ENCODE results near the gene RPL10A. TPM values are rescaled to one million over a fixed set of nuclear protein-coding genes. Genes with fewer than 3 reads are reported as not detected.
A peak's percentile ranks its signal among the peaks of the same experiment; 100 is the strongest.

The RPL10A gene
- polyA plus RNA-seq, 1 of the 3 experiments (the other 2 are of a cell fraction), result 3,548 TPM

DNA sequence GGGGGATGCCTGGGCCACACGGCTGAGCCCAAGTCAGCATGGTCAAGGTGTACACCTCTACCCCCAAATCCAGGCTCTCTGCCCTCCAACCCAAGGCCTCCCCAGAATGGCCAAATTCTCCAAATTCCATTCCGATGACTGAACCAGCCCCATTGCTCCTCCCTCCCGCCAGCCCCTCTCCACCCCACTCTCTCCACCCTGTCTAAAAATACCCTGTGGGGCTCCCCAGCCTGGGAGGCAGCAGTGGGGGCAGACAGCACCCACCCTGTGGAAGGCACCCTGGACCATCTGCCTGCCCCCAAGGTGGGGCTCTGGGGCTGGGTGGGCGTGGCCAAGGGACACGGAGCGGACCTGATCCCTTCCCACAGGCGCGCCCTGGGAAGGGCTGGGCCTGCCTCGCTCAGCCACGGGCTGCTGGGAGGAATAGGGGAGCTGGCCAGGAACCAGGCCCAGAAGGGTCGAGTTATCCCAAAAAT lies 17.2 kb downstream of the RPL10A start:
- H3F3A ChIP-seq (replicated peaks; ENCODE audit: insufficient read depth), result peaks cover 2% of the 10 kb centered on the region
- no peaks in the 10 kb centered on the region for H3K27me3 ChIP-seq (ENCODE audit: insufficient read depth)
- H3K36me3 ChIP-seq (replicated peaks in 1 of 2; ENCODE audit: control insufficient read depth in 1 of 2, insufficient read depth in 2 of 2, low read length in 1 of 2), result no peaks in the 10 kb centered on the region
- POLR2A ChIA-PET, result no interaction called here
- peaks cover 14 to 17% of the 10 kb centered on the region in 2 experiments; a peak in 2 of 4 replicates for H3K4me1 ChIP-seq (ENCODE audit: control insufficient read depth in 1 of 2, insufficient read depth in 2 of 2, low read depth in 1 of 2, low read length in 1 of 2)
- no peak overlapping the region for H3K27ac ChIP-seq (ENCODE audit: low read depth in 2 of 2, low read length in 1 of 2)
- no peak for DNase-seq
- CTCF ChIA-PET, result interaction anchor here (1.0 to 1.5 kb wide), 2 partner anchors 11 to 36 kb away, joined by 3 read pairs; partner anchors contain the start of gene TEAD3
- TF ChIP-seq CHD2 (IDR thresholded peaks at IDR 0.05; ENCODE audit: low read length, partially characterized antibody) (no peak), EP300 (IDR thresholded peaks at IDR 0.05; ENCODE audit: borderline replicate concordance in 1 of 2, low read depth in 1 of 2, low read length in 1 of 2) (no peak), TCF12 (IDR thresholded peaks at IDR 0.05) (no peak), NRF1 (IDR thresholded peaks at IDR 0.05; ENCODE audit: low read depth, low read length) (no peak), MXI1 (IDR thresholded peaks at IDR 0.05; ENCODE audit: low read depth, low read length) (no peak), GATA2 (CRISPR knock-in tag; IDR thresholded peaks at IDR 0.05) (no peak), NFIC (IDR thresholded peaks at IDR 0.05; ENCODE audit: borderline replicate concordance) (no peak)
- TF ChIP-seq, protein P1, sequence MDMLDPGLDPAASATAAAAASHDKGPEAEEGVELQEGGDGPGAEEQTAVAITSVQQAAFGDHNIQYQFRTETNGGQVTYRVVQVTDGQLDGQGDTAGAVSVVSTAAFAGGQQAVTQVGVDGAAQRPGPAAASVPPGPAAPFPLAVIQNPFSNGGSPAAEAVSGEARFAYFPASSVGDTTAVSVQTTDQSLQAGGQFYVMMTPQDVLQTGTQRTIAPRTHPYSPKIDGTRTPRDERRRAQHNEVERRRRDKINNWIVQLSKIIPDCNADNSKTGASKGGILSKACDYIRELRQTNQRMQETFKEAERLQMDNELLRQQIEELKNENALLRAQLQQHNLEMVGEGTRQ (IDR thresholded peaks at IDR 0.05; ENCODE audit: borderline replicate concordance, low read depth, low read length), result no peak
- TF ChIP-seq, protein P2, sequence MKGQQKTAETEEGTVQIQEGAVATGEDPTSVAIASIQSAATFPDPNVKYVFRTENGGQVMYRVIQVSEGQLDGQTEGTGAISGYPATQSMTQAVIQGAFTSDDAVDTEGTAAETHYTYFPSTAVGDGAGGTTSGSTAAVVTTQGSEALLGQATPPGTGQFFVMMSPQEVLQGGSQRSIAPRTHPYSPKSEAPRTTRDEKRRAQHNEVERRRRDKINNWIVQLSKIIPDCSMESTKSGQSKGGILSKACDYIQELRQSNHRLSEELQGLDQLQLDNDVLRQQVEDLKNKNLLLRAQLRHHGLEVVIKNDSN (IDR thresholded peaks at IDR 0.05; ENCODE audit: borderline replicate concordance, low read depth), result no peak
- no peak overlapping the region for H3K4me3 ChIP-seq (ENCODE audit: low read depth in 2 of 2, low read length in 1 of 2)
- H2AFZ ChIP-seq (ENCODE audit: low read depth), result no peak overlapping the region
- peaks cover 18% of the 10 kb centered on the region; the same call in 1 of the 2 replicates for H3K79me2 ChIP-seq (ENCODE audit: insufficient read depth)
- 70% methylated on average over 4 of the region's 11 CpGs for WGBS (ENCODE audit: low lambda C conversion rate)
- H3K9me2 ChIP-seq, result no peaks in the 10 kb centered on the region
- H3K9ac ChIP-seq, result no peak overlapping the region
- no peaks in the 10 kb centered on the region for H3K9me3 ChIP-seq
- 0 out of 2 replicates have a peak overlapping the region, but pooled peaks have one; percentile 24 for H3K4me2 ChIP-seq
- no peaks in the 10 kb centered on the region for H4K20me1 ChIP-seq (ENCODE audit: insufficient read depth)

DNA sequence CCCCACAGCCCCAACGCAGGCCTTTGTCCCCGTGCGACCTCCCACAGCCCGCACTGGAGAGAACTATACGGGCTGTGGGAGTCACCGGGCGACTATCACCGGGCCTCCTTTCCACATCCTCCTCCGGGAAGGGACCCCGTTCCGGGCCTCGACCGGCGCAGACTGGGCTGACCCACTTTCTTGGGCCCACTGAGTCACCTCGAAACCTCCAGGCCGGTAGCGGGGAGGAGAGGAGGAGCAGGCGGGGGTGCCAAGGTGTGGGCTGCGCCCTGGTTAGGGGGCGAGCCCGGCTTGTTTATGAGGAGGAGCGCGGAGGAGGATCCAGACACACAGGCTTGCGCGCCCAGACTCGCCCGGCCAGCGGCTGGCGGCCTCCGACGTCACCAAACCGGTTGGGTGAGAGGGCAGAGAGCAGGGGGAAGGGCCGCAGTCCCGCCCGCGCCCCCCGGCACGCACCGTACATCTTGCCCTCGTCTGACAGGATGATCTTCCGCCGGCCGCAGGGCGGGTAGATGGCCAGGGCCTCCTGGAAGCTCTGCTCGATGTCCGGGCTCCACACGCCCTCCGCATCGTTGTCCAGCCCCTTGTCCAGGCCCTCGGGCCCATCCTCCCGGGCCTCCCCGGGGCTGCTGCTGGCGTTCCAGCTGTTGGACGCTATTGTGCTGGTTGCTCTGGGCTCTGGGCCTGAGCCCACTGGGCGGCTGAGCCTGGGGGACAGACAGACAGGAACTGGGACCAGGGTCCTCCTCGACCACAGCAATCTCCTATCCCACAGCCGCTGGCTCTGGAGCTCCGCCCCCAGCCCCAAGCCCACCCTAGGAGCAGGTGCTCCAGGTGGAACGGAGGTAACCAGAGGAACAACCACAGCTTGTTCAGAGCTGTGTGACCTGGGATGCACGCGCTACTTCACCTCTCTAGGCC lies 18.1 kb downstream of the RPL10A start:
- peak; percentile 25 for DNase-seq
- WGBS (ENCODE audit: low lambda C conversion rate), result 92% methylated on average over 32 of the region's 61 CpGs
- peaks cover 19% of the 10 kb centered on the region; the same call in 1 of the 2 replicates for H3K79me2 ChIP-seq (ENCODE audit: insufficient read depth)
- H3K4me3 ChIP-seq (ENCODE audit: low read depth in 2 of 2, low read length in 1 of 2), result no peak overlapping the region
- H3K4me1 ChIP-seq (ENCODE audit: control insufficient read depth in 1 of 2, insufficient read depth in 2 of 2, low read depth in 1 of 2, low read length in 1 of 2), result peaks cover 19 to 22% of the 10 kb centered on the region in 2 experiments; a peak in 2 of 4 replicates
- H3K9me2 ChIP-seq, result no peaks in the 10 kb centered on the region
- H3K27me3 ChIP-seq (ENCODE audit: insufficient read depth), result no peaks in the 10 kb centered on the region
- POLR2A ChIA-PET, result interaction anchor here (0.9 kb wide), 2 partner anchors 10 to 13 kb away, joined by 4 to 5 read pairs; no protein-coding TSS in a partner anchor
- H3K27ac ChIP-seq (ENCODE audit: low read depth in 2 of 2, low read length in 1 of 2), result no peak overlapping the region
- CTCF ChIA-PET, result interaction anchor here (0.8 to 1.5 kb wide), 2 partner anchors 37 kb away, joined by 3 read pairs; no protein-coding TSS in a partner anchor
- no peaks in the 10 kb centered on the region for H3K36me3 ChIP-seq (replicated peaks in 1 of 2; ENCODE audit: control insufficient read depth in 1 of 2, insufficient read depth in 2 of 2, low read length in 1 of 2)
- H2AFZ ChIP-seq (ENCODE audit: low read depth), result no peak overlapping the region
- no peak for TF ChIP-seq NRF1 (IDR thresholded peaks at IDR 0.05; ENCODE audit: low read depth, low read length)
- no peak for TF ChIP-seq RXRA (IDR thresholded peaks at IDR 0.05; ENCODE audit: borderline replicate concordance, low read depth)
- no peak for TF ChIP-seq RAD21 (IDR thresholded peaks at IDR 0.05; ENCODE audit: low read length)
- TF ChIP-seq, protein P3, sequence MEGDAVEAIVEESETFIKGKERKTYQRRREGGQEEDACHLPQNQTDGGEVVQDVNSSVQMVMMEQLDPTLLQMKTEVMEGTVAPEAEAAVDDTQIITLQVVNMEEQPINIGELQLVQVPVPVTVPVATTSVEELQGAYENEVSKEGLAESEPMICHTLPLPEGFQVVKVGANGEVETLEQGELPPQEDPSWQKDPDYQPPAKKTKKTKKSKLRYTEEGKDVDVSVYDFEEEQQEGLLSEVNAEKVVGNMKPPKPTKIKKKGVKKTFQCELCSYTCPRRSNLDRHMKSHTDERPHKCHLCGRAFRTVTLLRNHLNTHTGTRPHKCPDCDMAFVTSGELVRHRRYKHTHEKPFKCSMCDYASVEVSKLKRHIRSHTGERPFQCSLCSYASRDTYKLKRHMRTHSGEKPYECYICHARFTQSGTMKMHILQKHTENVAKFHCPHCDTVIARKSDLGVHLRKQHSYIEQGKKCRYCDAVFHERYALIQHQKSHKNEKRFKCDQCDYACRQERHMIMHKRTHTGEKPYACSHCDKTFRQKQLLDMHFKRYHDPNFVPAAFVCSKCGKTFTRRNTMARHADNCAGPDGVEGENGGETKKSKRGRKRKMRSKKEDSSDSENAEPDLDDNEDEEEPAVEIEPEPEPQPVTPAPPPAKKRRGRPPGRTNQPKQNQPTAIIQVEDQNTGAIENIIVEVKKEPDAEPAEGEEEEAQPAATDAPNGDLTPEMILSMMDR (IDR thresholded peaks at IDR 0.05), result no peak
- TF ChIP-seq NFIC (IDR thresholded peaks at IDR 0.05; ENCODE audit: borderline replicate concordance), result no peak
- no peak for TF ChIP-seq JUND (IDR thresholded peaks at IDR 0.05)
- TF ChIP-seq EP300 (IDR thresholded peaks at IDR 0.05; ENCODE audit: borderline replicate concordance in 1 of 2, low read depth in 1 of 2, low read length in 1 of 2), result no peak
- no peak for TF ChIP-seq RCOR1 (IDR thresholded peaks at IDR 0.05; ENCODE audit: low read length)
- TF ChIP-seq, protein P2 (IDR thresholded peaks at IDR 0.05; ENCODE audit: borderline replicate concordance, low read depth), result no peak
- H3K9me3 ChIP-seq, result no peaks in the 10 kb centered on the region
- no peak overlapping the region for H3K9ac ChIP-seq
- H3F3A ChIP-seq (replicated peaks; ENCODE audit: insufficient read depth), result peaks cover 2% of the 10 kb centered on the region
- peaks cover 2% of the 10 kb centered on the region; the same call in 1 of the 2 replicates for H4K20me1 ChIP-seq (ENCODE audit: insufficient read depth)
- no peak overlapping the region for H3K4me2 ChIP-seq

Measured in SK-N-SH (cell line).